ENCODE measurements around the gene ADH4. TPM values are rescaled to one million over a fixed set of nuclear protein-coding genes. Genes with fewer than 3 reads are reported as not detected.

ADH4 gene
- total RNA-seq, 1 experiment from 2014 or later = not detected

DNA sequence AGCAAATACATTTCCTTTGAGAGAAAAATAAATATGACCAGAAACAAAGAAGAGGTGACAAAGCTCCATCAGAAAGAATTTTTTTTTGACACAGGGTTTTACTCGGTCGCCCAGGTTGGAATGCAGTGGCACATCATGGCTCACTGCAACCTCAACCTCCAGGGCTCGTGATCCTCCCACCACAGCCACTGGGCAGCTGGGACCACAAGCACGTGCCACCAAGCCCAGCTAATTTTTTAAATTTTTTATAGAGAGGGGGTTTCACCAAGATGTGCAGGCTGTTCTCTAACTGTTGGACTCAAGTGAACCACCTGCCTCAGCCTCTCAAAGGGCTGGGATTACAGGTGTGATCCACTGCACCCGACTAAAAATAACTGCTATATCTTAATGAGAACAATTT lies 65.8 kb downstream of the ADH4 start:
- WGBS (ENCODE audit: extremely low coverage, insufficient read length, low lambda C conversion rate) = no CpG with 5 or more reads among the region's 5 CpGs

More for the DNA sequence above, 65.8 kb downstream of the ADH4 start:
- Mint-ChIP-seq H3K27ac (no peak overlapping the region; a peak in 2 of 7 replicates), H3K9me3 (no peaks in the 10 kb centered on the region), H3K4me3 (no peak overlapping the region), H3K27me3 (ENCODE audit: low read depth) (no peaks in the 10 kb centered on the region), H3K36me3 (ENCODE audit: insufficient read depth in 1 of 3, low read depth in 3 of 3) (peaks cover 52 to 89% (median 88%) of the 10 kb centered on the region in 3 experiments; a peak in 6 of 7 replicates), H3K4me1 (no peaks in the 10 kb centered on the region)
- Histone ChIP-seq H3K18ac (ENCODE audit: insufficient read length, low read depth, low read length) (no peak overlapping the region), H4K91ac (ENCODE audit: insufficient read length, low read depth, low read length) (no peak overlapping the region), H2AK5ac (ENCODE audit: insufficient read length, low read length) (no peak overlapping the region), H3K23me2 (ENCODE audit: insufficient read length, low read depth, low read length, poor library complexity, severe bottlenecking) (no peaks in the 10 kb centered on the region), H3K9me3 (ENCODE audit: control insufficient read depth, low read depth, low read length) (no peaks in the 10 kb centered on the region), H3K27me3 (ENCODE audit: insufficient read depth, low read length) (no peaks in the 10 kb centered on the region), H3K79me1 (ENCODE audit: insufficient read depth, low read depth, low read length, poor library complexity, severe bottlenecking) (peaks cover 3% of the 10 kb centered on the region), H4K8ac (replicated peaks; ENCODE audit: insufficient read length, low read depth, low read length) (no peak overlapping the region), H3K4me2 (ENCODE audit: insufficient read depth, insufficient read length, low read length) (no peak overlapping the region), H3K56ac (ENCODE audit: insufficient read length, low read depth, low read length) (no peak overlapping the region), H2BK12ac (ENCODE audit: insufficient read length, low read depth, low read length) (no peak overlapping the region), H3K9ac (ENCODE audit: extremely low read depth, insufficient read length, low read length) (no peak overlapping the region), H2BK15ac (ENCODE audit: low read depth, low read length) (no peak overlapping the region), H3T11ph (ENCODE audit: low read length) (no peak overlapping the region), H3K23ac (ENCODE audit: insufficient read length, low read depth, low read length) (no peak overlapping the region), H2BK20ac (ENCODE audit: low read depth, low read length, poor library complexity, severe bottlenecking) (no peak overlapping the region), H3K4ac (ENCODE audit: low read depth, low read length) (no peak overlapping the region), H2BK120ac (ENCODE audit: low read depth, low read length, poor library complexity, severe bottlenecking) (no peak overlapping the region), H3K14ac (ENCODE audit: insufficient read depth, low read length) (no peak overlapping the region), H3K27ac (ENCODE audit: insufficient read length, low read depth, low read length) (no peak overlapping the region), H2BK5ac (ENCODE audit: insufficient read length, low read length) (no peak overlapping the region), H3K79me2 (ENCODE audit: insufficient read depth, low read length) (peaks cover 1% of the 10 kb centered on the region; the same call in 1 of the 2 replicates), H2AFZ (ENCODE audit: low read length) (no peak overlapping the region), H4K20me1 (ENCODE audit: control insufficient read depth, insufficient read depth, insufficient read length) (no peaks in the 10 kb centered on the region), H4K5ac (ENCODE audit: insufficient read length, low read depth, low read length) (no peak overlapping the region), H3K4me1 (ENCODE audit: insufficient read depth, low read length) (no peaks in the 10 kb centered on the region)
- TF ChIP-seq, protein P1, sequence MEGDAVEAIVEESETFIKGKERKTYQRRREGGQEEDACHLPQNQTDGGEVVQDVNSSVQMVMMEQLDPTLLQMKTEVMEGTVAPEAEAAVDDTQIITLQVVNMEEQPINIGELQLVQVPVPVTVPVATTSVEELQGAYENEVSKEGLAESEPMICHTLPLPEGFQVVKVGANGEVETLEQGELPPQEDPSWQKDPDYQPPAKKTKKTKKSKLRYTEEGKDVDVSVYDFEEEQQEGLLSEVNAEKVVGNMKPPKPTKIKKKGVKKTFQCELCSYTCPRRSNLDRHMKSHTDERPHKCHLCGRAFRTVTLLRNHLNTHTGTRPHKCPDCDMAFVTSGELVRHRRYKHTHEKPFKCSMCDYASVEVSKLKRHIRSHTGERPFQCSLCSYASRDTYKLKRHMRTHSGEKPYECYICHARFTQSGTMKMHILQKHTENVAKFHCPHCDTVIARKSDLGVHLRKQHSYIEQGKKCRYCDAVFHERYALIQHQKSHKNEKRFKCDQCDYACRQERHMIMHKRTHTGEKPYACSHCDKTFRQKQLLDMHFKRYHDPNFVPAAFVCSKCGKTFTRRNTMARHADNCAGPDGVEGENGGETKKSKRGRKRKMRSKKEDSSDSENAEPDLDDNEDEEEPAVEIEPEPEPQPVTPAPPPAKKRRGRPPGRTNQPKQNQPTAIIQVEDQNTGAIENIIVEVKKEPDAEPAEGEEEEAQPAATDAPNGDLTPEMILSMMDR (conservative IDR thresholded peaks at IDR 0.05) = no peak
- DNase-seq = no peak
